Measurements from ENCODE around the gene GAS2L1.

DNA sequence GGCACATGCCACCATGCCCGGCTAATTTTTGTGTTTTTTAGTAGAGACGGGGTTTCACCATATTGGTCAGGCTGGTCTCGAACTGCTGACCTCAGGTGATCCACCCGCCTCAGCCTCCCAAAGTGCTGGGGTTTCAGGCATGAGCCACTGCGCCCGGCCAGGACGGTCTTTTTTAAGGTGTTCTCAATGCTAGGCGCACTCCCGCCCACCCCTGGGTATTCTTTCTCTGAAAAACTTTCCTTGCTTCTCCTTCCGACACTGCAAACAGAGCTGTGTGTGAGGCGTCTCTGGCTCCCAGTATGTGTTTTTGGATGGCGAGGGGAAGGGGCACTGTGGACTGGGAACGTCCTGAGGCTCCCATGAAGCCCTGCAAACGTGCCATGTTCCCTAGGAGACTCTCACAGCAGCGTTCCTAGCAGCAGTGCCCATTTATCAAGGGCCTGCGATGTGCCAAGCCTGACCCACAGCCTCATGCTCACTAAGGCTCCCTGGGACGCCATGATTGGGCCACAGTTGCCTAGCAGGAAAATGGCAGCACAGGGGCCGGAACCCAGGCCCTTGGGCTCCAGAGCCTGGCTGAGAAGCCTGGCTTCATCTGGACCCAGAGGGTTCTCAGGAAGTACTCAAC, 11.5 kb downstream of the GAS2L1 start:
- TF ChIP-seq, protein P1, sequence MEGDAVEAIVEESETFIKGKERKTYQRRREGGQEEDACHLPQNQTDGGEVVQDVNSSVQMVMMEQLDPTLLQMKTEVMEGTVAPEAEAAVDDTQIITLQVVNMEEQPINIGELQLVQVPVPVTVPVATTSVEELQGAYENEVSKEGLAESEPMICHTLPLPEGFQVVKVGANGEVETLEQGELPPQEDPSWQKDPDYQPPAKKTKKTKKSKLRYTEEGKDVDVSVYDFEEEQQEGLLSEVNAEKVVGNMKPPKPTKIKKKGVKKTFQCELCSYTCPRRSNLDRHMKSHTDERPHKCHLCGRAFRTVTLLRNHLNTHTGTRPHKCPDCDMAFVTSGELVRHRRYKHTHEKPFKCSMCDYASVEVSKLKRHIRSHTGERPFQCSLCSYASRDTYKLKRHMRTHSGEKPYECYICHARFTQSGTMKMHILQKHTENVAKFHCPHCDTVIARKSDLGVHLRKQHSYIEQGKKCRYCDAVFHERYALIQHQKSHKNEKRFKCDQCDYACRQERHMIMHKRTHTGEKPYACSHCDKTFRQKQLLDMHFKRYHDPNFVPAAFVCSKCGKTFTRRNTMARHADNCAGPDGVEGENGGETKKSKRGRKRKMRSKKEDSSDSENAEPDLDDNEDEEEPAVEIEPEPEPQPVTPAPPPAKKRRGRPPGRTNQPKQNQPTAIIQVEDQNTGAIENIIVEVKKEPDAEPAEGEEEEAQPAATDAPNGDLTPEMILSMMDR (IDR thresholded peaks at IDR 0.05) = no peak
- TF ChIP-seq POLR2A (IDR thresholded peaks at IDR 0.05) = no peak

Measured in heart left ventricle (tissue), 13 donors.